NCI-H526 treated with DMSO at 0.1 percent for 48 hours (cell line): ENCODE results near the gene AGK.
"Not testable (repeated sequence)": the region's sequence is repeated elsewhere in the genome, so short reads cannot be mapped to it uniquely, and the experiment has no call there.

Source experiments
- DNase-seq: peaks from one replicate; lab custom pipeline; 2025; lab: John Stamatoyannopoulos, UW

The AGK gene

GRCh38 chr7:141676618-141677017 is 125.4 kb downstream of the AGK start:
- DNase-seq = no peak

- DNase-seq = no peak
These were observed 127.8 kb downstream of the AGK start for GRCh38 chr7:141679014-141679413.

- no peak for DNase-seq
These were observed 134.2 kb downstream of the AGK start for GRCh38 chr7:141685285-141686023.

- DNase-seq = no peak
These were observed 134.9 kb downstream of the AGK start for GRCh38 chr7:141686074-141686473.

GRCh38 chr7:141686670-141687069 is 135.5 kb downstream of the AGK start:
- no peak for DNase-seq

GRCh38 chr7:141688043-141688442 is 136.8 kb downstream of the AGK start:
- no peak for DNase-seq

- DNase-seq = not testable (repeated sequence)
These were observed 138.0 kb downstream of the AGK start for GRCh38 chr7:141689072-141689825.

- DNase-seq = no peak
These were observed 140.3 kb downstream of the AGK start for GRCh38 chr7:141691540-141691939.

- no peak for DNase-seq
These were observed 140.8 kb downstream of the AGK start for GRCh38 chr7:141691961-141692360.

GRCh38 chr7:141693082-141693481 is 141.9 kb downstream of the AGK start:
- no peak for DNase-seq

GRCh38 chr7:141695803-141696289 is 144.6 kb downstream of the AGK start:
- peak; percentile 22 for DNase-seq

GRCh38 chr7:141696348-141696747 is 145.1 kb downstream of the AGK start:
- DNase-seq = no peak

- peak; percentile 45 for DNase-seq
These were observed 146.1 kb downstream of the AGK start for GRCh38 chr7:141697211-141697871.

- peak; percentile 16 for DNase-seq
These were observed 147.2 kb downstream of the AGK start for GRCh38 chr7:141698247-141699015.

- no peak for DNase-seq
These were observed 148.7 kb downstream of the AGK start for GRCh38 chr7:141699860-141700259.

GRCh38 chr7:141700296-141700847 is 149.2 kb downstream of the AGK start:
- no peak for DNase-seq

GRCh38 chr7:141700848-141701371 is 149.7 kb downstream of the AGK start:
- DNase-seq = peak; percentile 34

- peak; percentile 46 for DNase-seq
These were observed 150.4 kb downstream of the AGK start for GRCh38 chr7:141701489-141702046.

- DNase-seq = peak; percentile 65
These were observed 150.9 kb downstream of the AGK start, which contains the start of gene DENND11 for GRCh38 chr7:141702047-141702567. TSS of gene DENND11 (minus strand) at chr7:141702166. CDS start at chr7:141702153, 13 bp downstream.

GRCh38 chr7:141702892-141703291 is 151.7 kb downstream of the AGK start:
- DNase-seq = no peak

GRCh38 chr7:141704112-141704511 is 152.9 kb downstream of the AGK start:
- no peak for DNase-seq
